Subcutaneous abdominal adipose tissue (tissue), 5 donors: ENCODE measurements around the gene RRP36.

Source experiments
- H3K27ac ChIP-seq: one replicate; pipeline ENCODE4 v1.7.0; 2013; ENCODE audit warnings: low read depth, mild to moderate bottlenecking, inconsistent platforms, low read length, moderate library complexity
- H3K27me3 ChIP-seq, 5 donors: one replicate each; pipeline ENCODE4 v1.7.0; 2013; ENCODE audit warnings: low read length in 5 of 5, inconsistent platforms in 1 of 5; ENCODE audit not compliant: control insufficient read depth in 5 of 5, insufficient read depth in 4 of 5
- H3K36me3 ChIP-seq, 5 donors: one replicate each; pipeline ENCODE4 v1.7.0; 2013; ENCODE audit warnings: low read length in 5 of 5; ENCODE audit not compliant: control insufficient read depth in 5 of 5, insufficient read depth in 5 of 5
- H3K4me1 ChIP-seq, 5 donors: one replicate each; pipeline ENCODE4 v1.7.0; 2013; ENCODE audit warnings: low read length in 5 of 5, mild to moderate bottlenecking in 3 of 5, moderate library complexity in 1 of 5; ENCODE audit not compliant: control insufficient read depth in 5 of 5, insufficient read depth in 5 of 5
- H3K4me3 ChIP-seq, 5 donors: one replicate each; pipeline ENCODE4 v1.7.0; 2013; ENCODE audit warnings: low read length in 5 of 5, low read depth in 1 of 5
- H3K9ac ChIP-seq, 5 donors: one replicate each; pipeline ENCODE4 v1.7.0; 2013; ENCODE audit warnings: low read length in 5 of 5, mild to moderate bottlenecking in 4 of 5, moderate library complexity in 3 of 5
- H3K9me3 ChIP-seq, 5 donors: one replicate each; pipeline ENCODE4 v1.7.0; 2013; ENCODE audit warnings: low read length in 5 of 5; ENCODE audit not compliant: control insufficient read depth in 5 of 5
- donor health status: healthy.
- donor health status: healthy.
- donor health status: healthy.
- donor health status: healthy.
- donor health status: healthy.

RRP36 gene

GRCh38 chr6:43045371-43045930, 24.0 kb downstream of the RRP36 start:
- H3K36me3 ChIP-seq, result peaks cover 0 to 88% (median 74%) of the 10 kb centered on the region in 5 donors
- H3K9me3 ChIP-seq, result no peaks in the 10 kb centered on the region
- H3K27me3 ChIP-seq, result no peaks in the 10 kb centered on the region
- H3K27ac ChIP-seq, result no peak overlapping the region
- H3K4me1 ChIP-seq, result peaks cover 0 to under 1% (median 0%) of the 10 kb centered on the region in 5 donors
- H3K9ac ChIP-seq, result no peak overlapping the region
- no peak overlapping the region for H3K4me3 ChIP-seq

- Histone ChIP-seq H3K36me3 (peaks cover 0 to 82% (median 64%) of the 10 kb centered on the region in 5 donors), H3K4me1 (peaks cover 0 to 19% (median 12%) of the 10 kb centered on the region in 5 donors), H3K27me3 (no peaks in the 10 kb centered on the region), H3K9ac (no peak overlapping the region), H3K9me3 (no peaks in the 10 kb centered on the region), H3K27ac (no peak overlapping the region), H3K4me3 (no peak overlapping the region)
Measured at GRCh38 chr6:43047998-43048397, 26.6 kb downstream of the RRP36 start.

GRCh38 chr6:43050981-43051380, 29.6 kb downstream of the RRP36 start:
- Histone ChIP-seq H3K4me3 (no peak overlapping the region), H3K9me3 (no peaks in the 10 kb centered on the region), H3K27ac (no peak overlapping the region), H3K9ac (no peak overlapping the region), H3K36me3 (peaks cover 0 to 66% (median 48%) of the 10 kb centered on the region in 5 donors), H3K4me1 (peaks cover 1 to 30% (median 22%) of the 10 kb centered on the region in 5 donors), H3K27me3 (no peaks in the 10 kb centered on the region)

- peaks cover 1 to 30% (median 22%) of the 10 kb centered on the region in 5 donors for H3K4me1 ChIP-seq
- H3K4me3 ChIP-seq, result peak overlapping the region in 2 of 5 donors; percentile 61 to 88
- H3K36me3 ChIP-seq, result peaks cover 0 to 60% (median 39%) of the 10 kb centered on the region in 5 donors
- peak overlapping the region; percentile 81 for H3K27ac ChIP-seq
- no peaks in the 10 kb centered on the region for H3K9me3 ChIP-seq
- H3K27me3 ChIP-seq, result no peaks in the 10 kb centered on the region
- H3K9ac ChIP-seq, result peak overlapping the region in 2 of 5 donors; percentile 78 to 93
Measured at GRCh38 chr6:43052225-43052841, 30.9 kb downstream of the RRP36 start.

- H3K9me3 ChIP-seq, result no peaks in the 10 kb centered on the region
- H3K27me3 ChIP-seq, result no peaks in the 10 kb centered on the region
- H3K4me3 ChIP-seq, result peak overlapping the region; percentile 61 to 93 (median 79)
- H3K9ac ChIP-seq, result peak overlapping the region; percentile 6 to 93 (median 78)
- peaks cover 0 to 54% (median 41%) of the 10 kb centered on the region in 5 donors for H3K36me3 ChIP-seq
- peak overlapping the region; percentile 81 for H3K27ac ChIP-seq
- peaks cover 1 to 32% (median 26%) of the 10 kb centered on the region in 5 donors for H3K4me1 ChIP-seq
Measured at GRCh38 chr6:43052842-43053544, 31.6 kb downstream of the RRP36 start.

- H3K9ac ChIP-seq, result peak within 1 kb of the TSS; percentile 6 to 93 (median 78)
- no peaks in the 10 kb centered on the region for H3K27me3 ChIP-seq
- H3K36me3 ChIP-seq, result peaks cover 0 to 48% (median 36%) of the 10 kb centered on the region in 5 donors
- H3K4me3 ChIP-seq, result peak within 1 kb of the TSS; percentile 66 to 93 (median 79)
- H3K9me3 ChIP-seq, result no peaks in the 10 kb centered on the region
- H3K4me1 ChIP-seq, result peaks cover 4 to 39% (median 33%) of the 10 kb centered on the region in 5 donors
- H3K27ac ChIP-seq, result peak within 1 kb of the TSS; percentile 81
Measured at GRCh38 chr6:43053545-43054205, 32.3 kb downstream of the RRP36 start, which contains the start of gene CUL7. TSS of gene CUL7 (minus strand) at chr6:43053851. CDS start at chr6:43052788, 1,063 bp downstream.

GRCh38 chr6:43054206-43054943, 33.0 kb downstream of the RRP36 start:
- Histone ChIP-seq H3K27ac (peak overlapping the region; percentile 81), H3K9me3 (no peaks in the 10 kb centered on the region), H3K36me3 (peaks cover 0 to 43% (median 32%) of the 10 kb centered on the region in 5 donors), H3K9ac (peak overlapping the region in 3 of 5 donors; percentile 10 to 93 (median 77)), H3K27me3 (no peaks in the 10 kb centered on the region), H3K4me3 (peak overlapping the region; percentile 66 to 93 (median 79)), H3K4me1 (peaks cover 4 to 43% (median 38%) of the 10 kb centered on the region in 5 donors)

GRCh38 chr6:43055966-43056365, 34.5 kb downstream of the RRP36 start:
- H3K9ac ChIP-seq, result no peak overlapping the region
- no peak overlapping the region for H3K27ac ChIP-seq
- H3K4me3 ChIP-seq, result no peak overlapping the region
- no peaks in the 10 kb centered on the region for H3K9me3 ChIP-seq
- H3K27me3 ChIP-seq, result no peaks in the 10 kb centered on the region
- H3K4me1 ChIP-seq, result peaks cover 7 to 53% (median 50%) of the 10 kb centered on the region in 5 donors
- peaks cover 0 to 28% (median 21%) of the 10 kb centered on the region in 5 donors for H3K36me3 ChIP-seq

- Histone ChIP-seq H3K27me3 (no peaks in the 10 kb centered on the region), H3K27ac (peak overlapping the region; percentile 84), H3K4me3 (peak overlapping the region; percentile 81 to 96 (median 94)), H3K9ac (peak overlapping the region; percentile 89 to 95 (median 93)), H3K9me3 (no peaks in the 10 kb centered on the region), H3K36me3 (peaks cover 0 to 27% (median 24%) of the 10 kb centered on the region in 5 donors), H3K4me1 (peaks cover 7 to 34% (median 31%) of the 10 kb centered on the region in 5 donors)
Measured at GRCh38 chr6:43058531-43058930, 37.1 kb downstream of the RRP36 start.
